Activated T-cell treated with anti-CD3 and anti-CD28 coated beads, Interleukin-2, amount 50 U/mL, for 4 hours (primary cell): ENCODE measurements around the gene MACROH2A2. TPM values are rescaled to one million over a fixed set of nuclear protein-coding genes. Genes with fewer than 3 reads are reported as not detected.

Experiments
- ATAC-seq, 2 donors: fragments of 200-7000 bp; cut with Tn5 transposase; one replicate each; pipeline ENCODE4 v1.10.0; 2021
- DNase-seq: peaks from one replicate; pipeline ENCODE4 v3.0.0-alpha.2; 2020
- H3K27me3 Mint-ChIP-seq: one replicate; pipeline ENCODE4 v1.8.0; 2021; ENCODE audit warnings: low read depth, mixed read lengths
- H3K36me3 Mint-ChIP-seq: one replicate; pipeline ENCODE4 v1.8.0; 2022; ENCODE audit warnings: mixed read lengths; ENCODE audit not compliant: insufficient read depth
- H3K4me1 Mint-ChIP-seq: one replicate; pipeline ENCODE4 v1.8.0; 2021; ENCODE audit warnings: low read depth, mixed read lengths
- H3K4me3 Mint-ChIP-seq: one replicate; pipeline ENCODE4 v1.8.0; 2021; ENCODE audit warnings: mild to moderate bottlenecking, moderate library complexity, mixed read lengths
- H3K9me3 Mint-ChIP-seq: one replicate; pipeline ENCODE4 v1.8.0; 2021; ENCODE audit warnings: mixed read lengths
- total RNA-seq, 3 donors: library from RNA; stranded (reverse); gene quantifications; one replicate each; pipeline ENCODE4 v1.2.1, GENCODE V29; 2021

MACROH2A2 gene
- total RNA-seq, 3 donors from 2014 or later: 0.76 to 2.0 (median 0.91) TPM

DNA sequence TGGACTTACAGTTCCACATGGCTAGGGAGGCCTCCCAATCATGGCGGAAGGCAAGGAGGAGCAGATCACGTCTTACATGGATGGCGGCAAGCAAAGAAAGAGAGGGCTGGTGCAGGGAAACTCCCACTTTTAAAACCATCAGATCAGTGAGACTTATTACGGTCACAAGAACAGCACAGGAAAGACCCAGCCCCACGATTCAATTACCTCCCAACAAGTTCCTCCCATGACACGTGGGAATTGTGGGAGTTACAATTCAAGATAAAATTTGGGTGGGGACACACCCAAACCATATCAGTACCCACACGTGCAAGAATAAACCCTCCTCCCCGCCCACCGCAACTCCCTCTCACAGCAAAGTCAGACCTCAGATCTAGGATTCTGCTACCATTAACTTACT lies 84.5 kb downstream of the MACROH2A2 start:
- H3K9me3 Mint-ChIP-seq: no peaks in the 10 kb centered on the region
- peaks cover 9% of the 10 kb centered on the region for H3K4me1 Mint-ChIP-seq
- DNase-seq (no peak), ATAC-seq (no peak)
- H3K36me3 Mint-ChIP-seq: peaks cover 10% of the 10 kb centered on the region
- H3K27me3 Mint-ChIP-seq: no peaks in the 10 kb centered on the region
- H3K4me3 Mint-ChIP-seq: no peak overlapping the region

- Mint-ChIP-seq H3K9me3 (no peaks in the 10 kb centered on the region), H3K36me3 (peaks cover 10% of the 10 kb centered on the region), H3K27me3 (no peaks in the 10 kb centered on the region), H3K4me1 (peaks cover 8% of the 10 kb centered on the region), H3K4me3 (no peak overlapping the region)
- ATAC-seq: no peak
- no peak for DNase-seq
Observed at GRCh38 chr10:70137927-70138883, 85.6 kb downstream of the MACROH2A2 start.

- DNase-seq (no peak), ATAC-seq (no peak)
- Mint-ChIP-seq H3K4me3 (no peak overlapping the region), H3K9me3 (no peaks in the 10 kb centered on the region), H3K36me3 (peaks cover 10% of the 10 kb centered on the region), H3K4me1 (peaks cover 19% of the 10 kb centered on the region), H3K27me3 (no peaks in the 10 kb centered on the region)
Observed at GRCh38 chr10:70139151-70139996, 86.7 kb downstream of the MACROH2A2 start.

- ATAC-seq (no peak), DNase-seq (no peak)
- no peaks in the 10 kb centered on the region for H3K27me3 Mint-ChIP-seq
- H3K4me3 Mint-ChIP-seq: no peak overlapping the region
- H3K4me1 Mint-ChIP-seq: peaks cover 25% of the 10 kb centered on the region
- no peaks in the 10 kb centered on the region for H3K9me3 Mint-ChIP-seq
- peaks cover 10% of the 10 kb centered on the region for H3K36me3 Mint-ChIP-seq
Observed at GRCh38 chr10:70139997-70140250, 87.3 kb downstream of the MACROH2A2 start.

- Mint-ChIP-seq H3K36me3 (peaks cover 10% of the 10 kb centered on the region), H3K9me3 (no peaks in the 10 kb centered on the region), H3K4me1 (peaks cover 28% of the 10 kb centered on the region), H3K27me3 (no peaks in the 10 kb centered on the region), H3K4me3 (no peak overlapping the region)
- DNase-seq (no peak), ATAC-seq (no peak)
Observed at GRCh38 chr10:70140297-70140696, 87.7 kb downstream of the MACROH2A2 start.

- H3K4me3 Mint-ChIP-seq: no peak overlapping the region
- no peaks in the 10 kb centered on the region for H3K9me3 Mint-ChIP-seq
- H3K4me1 Mint-ChIP-seq: peaks cover 35% of the 10 kb centered on the region
- DNase-seq (no peak), ATAC-seq (no peak)
- H3K27me3 Mint-ChIP-seq: no peaks in the 10 kb centered on the region
- peaks cover 9% of the 10 kb centered on the region for H3K36me3 Mint-ChIP-seq
Observed at GRCh38 chr10:70142555-70142954, 89.9 kb downstream of the MACROH2A2 start.

DNA sequence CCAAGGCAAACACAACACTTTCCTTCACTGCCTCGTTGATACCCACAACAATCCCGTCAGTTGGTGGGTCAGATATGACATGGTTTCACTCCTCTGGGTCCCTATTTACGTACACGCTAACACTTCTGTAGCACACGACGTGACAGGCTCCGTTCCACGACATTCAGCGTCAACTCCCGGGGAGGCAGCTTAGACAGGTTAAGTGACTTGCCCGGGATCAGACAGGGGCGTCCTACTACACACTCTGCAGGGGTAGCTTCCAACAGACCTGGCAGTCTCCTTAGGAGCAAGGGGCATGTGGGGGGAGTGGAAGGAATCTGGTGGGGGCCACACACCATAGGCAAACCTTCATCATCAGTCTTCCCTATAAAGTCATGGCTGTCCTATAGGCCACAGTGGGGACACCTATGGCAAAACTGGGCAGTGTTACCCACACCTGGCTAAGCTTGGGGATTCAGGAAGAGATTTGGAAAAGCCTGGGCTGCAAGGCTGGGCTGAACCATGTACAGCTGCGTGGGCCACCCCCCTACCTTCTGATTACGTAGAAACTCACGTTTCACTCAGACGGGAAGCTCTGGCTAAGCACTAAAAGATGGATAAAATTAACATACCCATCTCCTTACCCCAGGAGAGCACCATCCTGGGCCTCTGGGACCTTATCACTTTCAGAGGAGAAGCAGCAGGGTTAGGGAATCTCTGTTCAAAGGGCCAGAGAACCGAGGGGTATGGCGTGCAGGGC lies 91.9 kb downstream of the MACROH2A2 start:
- H3K4me3 Mint-ChIP-seq: peak overlapping the region; percentile 88
- ATAC-seq: no peak
- no peaks in the 10 kb centered on the region for H3K9me3 Mint-ChIP-seq

GRCh38 chr10:70145166-70145665 lies 92.6 kb downstream of the MACROH2A2 start:
- Mint-ChIP-seq H3K9me3 (no peaks in the 10 kb centered on the region), H3K4me1 (peaks cover 33% of the 10 kb centered on the region), H3K27me3 (no peaks in the 10 kb centered on the region), H3K4me3 (peak overlapping the region; percentile 88), H3K36me3 (peaks cover 9% of the 10 kb centered on the region)
- DNase-seq (no peak), ATAC-seq (no peak)

More for the DNA sequence above, 91.9 kb downstream of the MACROH2A2 start:
- Mint-ChIP-seq H3K4me1 (peaks cover 33% of the 10 kb centered on the region), H3K36me3 (peaks cover 6% of the 10 kb centered on the region), H3K27me3 (no peaks in the 10 kb centered on the region)
- DNase-seq: no peak

DNA sequence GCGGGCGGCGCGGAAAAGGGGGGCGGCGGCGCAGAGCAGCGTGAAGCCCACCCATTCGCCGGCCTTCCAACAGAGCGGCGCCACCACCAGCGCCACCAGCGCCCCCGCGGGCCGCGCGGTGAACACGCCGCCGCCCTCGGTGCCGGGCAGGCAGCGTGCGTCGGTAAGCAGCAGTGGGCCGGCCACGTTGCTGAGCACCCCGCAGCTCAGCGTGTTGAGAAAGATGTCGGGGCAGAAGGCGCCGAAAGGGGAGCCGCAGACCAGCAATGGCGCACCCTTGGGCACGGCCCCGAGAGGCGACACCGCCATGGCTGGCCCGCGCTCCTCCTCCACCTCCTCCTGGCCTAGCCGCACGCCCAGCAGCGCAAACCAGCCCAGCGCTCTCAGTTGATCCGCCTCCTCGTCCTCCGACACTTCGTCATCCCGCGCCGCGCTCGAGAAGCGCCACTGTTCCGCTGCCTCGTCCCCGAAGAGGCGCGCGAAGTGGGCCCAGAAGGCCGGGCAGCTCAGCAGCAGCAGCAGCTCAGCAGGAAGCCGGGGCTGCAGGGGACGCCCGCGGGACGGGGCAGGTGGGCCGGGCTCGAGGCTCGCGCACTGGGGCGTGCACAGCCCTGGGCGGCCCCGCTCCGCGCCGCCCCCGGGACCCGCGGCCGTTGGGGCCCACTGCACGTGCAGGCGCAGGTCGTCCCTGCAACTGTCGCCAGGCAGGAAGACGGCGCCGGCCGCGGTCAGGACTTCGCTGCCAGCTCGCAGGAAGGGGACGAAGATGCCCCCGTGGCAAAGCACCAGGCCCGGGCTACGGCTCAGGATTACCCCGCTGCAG lies 93.2 kb downstream of the MACROH2A2 start:
- Mint-ChIP-seq H3K4me3 (peak overlapping the region; percentile 88), H3K9me3 (no peaks in the 10 kb centered on the region), H3K27me3 (no peaks in the 10 kb centered on the region), H3K4me1 (peaks cover 35% of the 10 kb centered on the region), H3K36me3 (peaks cover 8% of the 10 kb centered on the region)
- ATAC-seq: peak; percentile 69 to 71
- DNase-seq: peak; percentile 64

GRCh38 chr10:70146489-70147258 lies 94.0 kb downstream of the MACROH2A2 start, which contains the start of gene TYSND1:
TSS of gene TYSND1 (minus strand) at chr10:70146700. CDS start at chr10:70146586, 114 bp downstream.
- Mint-ChIP-seq H3K36me3 (peaks cover 14% of the 10 kb centered on the region), H3K4me3 (peak within 1 kb of the TSS; percentile 88), H3K27me3 (no peaks in the 10 kb centered on the region), H3K4me1 (peaks cover 35% of the 10 kb centered on the region), H3K9me3 (no peaks in the 10 kb centered on the region)
- DNase-seq: peak; percentile 88
- peak; percentile 86 to 87 for ATAC-seq

- DNase-seq (no peak), ATAC-seq (no peak)
- H3K4me1 Mint-ChIP-seq: peaks cover 35% of the 10 kb centered on the region
- peaks cover 19% of the 10 kb centered on the region for H3K36me3 Mint-ChIP-seq
- H3K4me3 Mint-ChIP-seq: peak overlapping the region; percentile 79
- no peaks in the 10 kb centered on the region for H3K9me3 Mint-ChIP-seq
- no peaks in the 10 kb centered on the region for H3K27me3 Mint-ChIP-seq
Observed at GRCh38 chr10:70147259-70147625, 94.6 kb downstream of the MACROH2A2 start.

DNA sequence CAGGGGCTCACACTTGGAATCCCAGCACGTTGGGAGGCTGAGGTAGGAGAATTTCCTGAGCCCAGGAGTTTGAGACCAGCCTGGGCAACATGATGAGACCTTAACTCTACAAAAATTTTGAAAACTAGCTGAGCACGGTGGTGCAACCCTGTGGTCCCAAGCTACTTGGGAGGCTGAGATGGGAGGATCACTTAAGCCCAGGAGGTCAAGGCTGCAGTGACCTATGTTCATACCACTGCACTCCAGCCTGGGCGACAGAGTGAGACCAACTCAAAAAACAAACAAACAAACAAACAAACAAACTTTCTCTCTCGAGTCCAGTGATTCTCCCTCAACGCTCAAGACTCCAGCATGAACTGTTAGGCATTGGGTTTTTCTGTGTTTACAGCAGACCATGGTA lies 95.9 kb downstream of the MACROH2A2 start:
- ATAC-seq (no peak), DNase-seq (no peak)
- Mint-ChIP-seq H3K4me1 (peaks cover 26% of the 10 kb centered on the region), H3K4me3 (no peak overlapping the region), H3K36me3 (peaks cover 30% of the 10 kb centered on the region), H3K9me3 (no peaks in the 10 kb centered on the region), H3K27me3 (no peaks in the 10 kb centered on the region)
